NT2/D1 (cell line): ENCODE results near the gene PPIF.

Source experiments
- DNase-seq: peaks from one replicate; pipeline ENCODE4 v3.0.0-alpha.2; 2011; ENCODE audit warnings: low read depth, low spot score
- H3K27me3 ChIP-seq: 2 replicates; pipeline ENCODE4 v1.6.0; 2011; ENCODE audit warnings: mild to moderate bottlenecking; ENCODE audit not compliant: insufficient read length, insufficient read depth
- H3K36me3 ChIP-seq: 2 replicates; pipeline ENCODE4 v1.6.1; 2011; ENCODE audit warnings: mild to moderate bottlenecking, low read length, mixed read lengths; ENCODE audit not compliant: insufficient read depth, insufficient read length
- H3K4me1 ChIP-seq: 2 replicates; pipeline ENCODE4 v1.5.1; 2011; ENCODE audit not compliant: insufficient read depth, insufficient read length
- H3K4me3 ChIP-seq: 2 replicates; pipeline ENCODE4 v1.5.1; 2011; ENCODE audit warnings: low read depth; ENCODE audit not compliant: insufficient read length
- H3K9ac ChIP-seq: 2 replicates; pipeline ENCODE4 v1.6.0; 2011; ENCODE audit warnings: low read depth; ENCODE audit not compliant: insufficient read length
- H3K9me3 ChIP-seq: 2 replicates; pipeline ENCODE4 v1.5.1; 2011; ENCODE audit warnings: mild to moderate bottlenecking, low read length; ENCODE audit not compliant: insufficient read depth
- SUZ12 ChIP-seq: IDR thresholded peaks from 2 replicates; pipeline ENCODE4 v1.6.1; 2011; ENCODE audit not compliant: insufficient read length, insufficient read depth; ENCODE audit errors: extremely low read depth
- YY1 ChIP-seq: IDR thresholded peaks from 2 replicates; pipeline ENCODE4 v1.6.1; 2011; ENCODE audit not compliant: insufficient read length, insufficient read depth
- ZNF274 ChIP-seq: IDR thresholded peaks from 2 replicates; pipeline ENCODE4 v1.6.1; 2011; ENCODE audit warnings: mild to moderate bottlenecking, low read depth, low read length

PPIF gene

GRCh38 chr10:79381804-79382221 is 34.5 kb downstream of the PPIF start:
- Histone ChIP-seq H3K4me1 (no peaks in the 10 kb centered on the region), H3K27me3 (no peaks in the 10 kb centered on the region), H3K36me3 (peaks cover under 1% of the 10 kb centered on the region), H3K9ac (no peak overlapping the region), H3K4me3 (no peak overlapping the region), H3K9me3 (no peaks in the 10 kb centered on the region)
- TF ChIP-seq ZNF274 (no peak), YY1 (no peak), SUZ12 (no peak)
- no peak for DNase-seq

GRCh38 chr10:79382491-79382941 is 35.2 kb downstream of the PPIF start:
- Histone ChIP-seq H3K9me3 (no peaks in the 10 kb centered on the region), H3K9ac (no peak overlapping the region), H3K27me3 (no peaks in the 10 kb centered on the region), H3K4me1 (no peaks in the 10 kb centered on the region), H3K4me3 (no peak overlapping the region), H3K36me3 (peaks cover 3% of the 10 kb centered on the region)
- no peak for DNase-seq
- TF ChIP-seq ZNF274, result no peak
- no peak for TF ChIP-seq SUZ12
- no peak for TF ChIP-seq YY1

GRCh38 chr10:79383974-79384606 is 36.8 kb downstream of the PPIF start:
- DNase-seq, result no peak
- Histone ChIP-seq H3K9me3 (no peaks in the 10 kb centered on the region), H3K4me1 (no peaks in the 10 kb centered on the region), H3K27me3 (no peaks in the 10 kb centered on the region), H3K4me3 (no peak overlapping the region), H3K36me3 (peaks cover 3% of the 10 kb centered on the region), H3K9ac (no peak overlapping the region)
- no peak for TF ChIP-seq YY1

- no peak overlapping the region for H3K4me3 ChIP-seq
- no peaks in the 10 kb centered on the region for H3K4me1 ChIP-seq
- H3K9ac ChIP-seq, result no peak overlapping the region
- H3K9me3 ChIP-seq, result no peaks in the 10 kb centered on the region
- no peaks in the 10 kb centered on the region for H3K27me3 ChIP-seq
- H3K36me3 ChIP-seq, result peaks cover 3% of the 10 kb centered on the region
- TF ChIP-seq SUZ12, result no peak
- DNase-seq, result no peak
These were observed 37.6 kb downstream of the PPIF start for GRCh38 chr10:79384773-79385391.

- H3K4me1 ChIP-seq, result no peaks in the 10 kb centered on the region
- H3K36me3 ChIP-seq, result peaks cover 3% of the 10 kb centered on the region
- no peaks in the 10 kb centered on the region for H3K9me3 ChIP-seq
- no peak overlapping the region for H3K4me3 ChIP-seq
- no peak for DNase-seq
- TF ChIP-seq ZNF274 (no peak), SUZ12 (no peak), YY1 (no peak)
- H3K27me3 ChIP-seq, result no peaks in the 10 kb centered on the region
- no peak overlapping the region for H3K9ac ChIP-seq
These were observed 38.1 kb downstream of the PPIF start for GRCh38 chr10:79385392-79385795.

GRCh38 chr10:79385804-79386531 is 38.7 kb downstream of the PPIF start:
- H3K9me3 ChIP-seq, result no peaks in the 10 kb centered on the region
- no peak for DNase-seq
- no peak for TF ChIP-seq YY1
- no peak for TF ChIP-seq ZNF274
- no peak for TF ChIP-seq SUZ12
- H3K9ac ChIP-seq, result no peak overlapping the region
- H3K36me3 ChIP-seq, result peaks cover 3% of the 10 kb centered on the region
- H3K4me3 ChIP-seq, result no peak overlapping the region
- H3K27me3 ChIP-seq, result no peaks in the 10 kb centered on the region
- H3K4me1 ChIP-seq, result no peaks in the 10 kb centered on the region

GRCh38 chr10:79386637-79387465 is 39.6 kb downstream of the PPIF start:
- TF ChIP-seq YY1 (no peak), ZNF274 (no peak), SUZ12 (no peak)
- Histone ChIP-seq H3K27me3 (no peaks in the 10 kb centered on the region), H3K9me3 (no peaks in the 10 kb centered on the region), H3K4me3 (no peak overlapping the region), H3K4me1 (no peaks in the 10 kb centered on the region), H3K36me3 (peaks cover 5% of the 10 kb centered on the region), H3K9ac (no peak overlapping the region)
- no peak for DNase-seq
